ENCODE results near the gene CNOT6L. TPM values are rescaled to one million over a fixed set of nuclear protein-coding genes. Genes with fewer than 3 reads are reported as not detected.

CNOT6L gene
- total and polyA plus RNA-seq, 2 of the 13 experiments (the other 11 are each of a cell fraction or from before 2014, with no cell fraction given) = 7.9 to 13.5 TPM

DNA sequence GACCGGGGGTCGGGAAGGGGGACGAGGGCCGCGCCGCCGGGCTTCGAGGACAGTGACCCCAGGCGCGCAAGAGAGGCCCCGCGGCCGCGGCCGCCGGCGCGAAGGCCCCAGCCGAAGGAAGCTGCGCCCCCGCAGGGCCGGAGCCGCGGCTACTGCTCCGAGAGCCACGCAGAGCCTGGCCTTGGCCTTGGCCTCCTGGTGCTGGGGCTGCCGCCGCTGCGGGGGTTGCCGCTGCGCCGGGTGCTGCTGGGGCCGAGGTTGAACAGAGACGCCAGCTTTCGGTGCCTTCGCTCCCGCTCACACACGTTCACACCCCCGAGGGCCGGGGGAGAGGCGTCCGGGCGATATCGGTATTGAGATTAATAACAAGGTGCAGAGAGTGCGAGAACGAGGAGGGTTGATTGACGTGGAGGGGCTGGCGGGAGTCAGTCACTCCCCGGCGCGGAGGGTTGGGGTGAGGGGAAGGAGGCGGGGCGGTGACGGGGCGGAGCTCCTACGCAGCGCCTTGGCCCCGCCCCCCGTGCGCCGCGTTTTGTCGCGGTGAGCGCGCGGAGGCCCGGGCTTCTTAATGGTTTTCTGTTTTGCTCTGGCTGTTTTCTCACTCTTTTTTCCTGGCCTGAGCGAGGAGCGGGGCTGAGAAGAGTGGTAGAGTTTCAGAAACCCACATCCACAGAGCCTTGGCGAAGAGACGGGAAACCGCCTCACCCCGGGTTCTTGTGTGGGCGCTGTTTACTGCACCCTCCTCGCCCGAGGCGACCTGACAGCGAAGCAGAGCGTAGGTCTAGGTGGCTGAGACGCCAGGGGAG is 878 bp upstream of the CNOT6L start:
- no peaks in the 10 kb centered on the region; the same call in 1 of the 2 replicates for H4K20me1 ChIP-seq (ENCODE audit: insufficient read depth, low read length)
- H3K4me2 ChIP-seq (ENCODE audit: low read depth, low read length) = peak overlapping the region; percentile 90
- no peaks in the 10 kb centered on the region for H3K9me3 ChIP-seq (ENCODE audit: low read length)
- POLR2A ChIA-PET = interaction anchor here (0.6 to 2.1 kb wide), 5 partner anchors 11 to 184 kb away, joined by 3 to 43 read pairs (median 3); partner anchors contain the start of gene MRPL1
- no peaks in the 10 kb centered on the region for H3K36me3 ChIP-seq (replicated peaks in 1 of 2; ENCODE audit: control insufficient read depth in 1 of 2, insufficient read depth in 2 of 2, low read length in 2 of 2)
- TSS peak; percentile 37 for BruUV-seq (replicated peaks)
- in situ Hi-C loops (cut with HindIII; ENCODE audit: extremely low pct_ligation_motif_present, low pct_unique_long_range_greater_than_20kb) (loop anchor here (5.0 kb wide), 1 partner anchor 42 kb away; the partner anchor contains the start of gene MRPL1), intact Hi-C loops (cut with micrococcal nuclease; ENCODE audit: unreplicated experiment) (loop anchor here (1.0 to 5.0 kb wide), 3 partner anchors 42 to 120 kb away; partner anchors contain the start of gene MRPL1)
- ATAC-seq (peak; percentile 69), FAIRE-seq (no peak), DNase-seq (ENCODE audit: low spot score) (peak; percentile 52)
- CTCF ChIA-PET (ENCODE audit: low intra/inter-chr PET ratio, low total read pairs) = no interaction called here
- no peaks in the 10 kb centered on the region; a peak in 1 of 5 replicates for H3K27me3 ChIP-seq (ENCODE audit: control insufficient read depth in 1 of 2, insufficient read depth in 2 of 2, low read length in 2 of 2)
- WGBS (ENCODE audit: low lambda C conversion rate) = under 1% methylated on average over 14 of the region's 81 CpGs
- H3K27ac ChIP-seq (ENCODE audit: extremely low read length, insufficient read depth, low read length) = peak overlapping the region; percentile 92
- peaks cover 28% of the 10 kb centered on the region for H3K4me1 ChIP-seq (ENCODE audit: insufficient read depth, low read length)
- H3K4me3 ChIP-seq (replicated peaks in 1 of 3; ENCODE audit: insufficient read depth in 1 of 3, low read depth in 2 of 3, low read length in 3 of 3) = peak overlapping the region; percentile 94 to 100 (median 99)
- H3K79me2 ChIP-seq (ENCODE audit: insufficient read depth, low read length) = peaks cover 40% of the 10 kb centered on the region
- H3K9ac ChIP-seq (ENCODE audit: insufficient read depth, low read depth, low read length) = peak overlapping the region; percentile 88
- peak overlapping the region; percentile 97 for H2AFZ ChIP-seq (ENCODE audit: low read length)
- TF ChIP-seq, protein P1, sequence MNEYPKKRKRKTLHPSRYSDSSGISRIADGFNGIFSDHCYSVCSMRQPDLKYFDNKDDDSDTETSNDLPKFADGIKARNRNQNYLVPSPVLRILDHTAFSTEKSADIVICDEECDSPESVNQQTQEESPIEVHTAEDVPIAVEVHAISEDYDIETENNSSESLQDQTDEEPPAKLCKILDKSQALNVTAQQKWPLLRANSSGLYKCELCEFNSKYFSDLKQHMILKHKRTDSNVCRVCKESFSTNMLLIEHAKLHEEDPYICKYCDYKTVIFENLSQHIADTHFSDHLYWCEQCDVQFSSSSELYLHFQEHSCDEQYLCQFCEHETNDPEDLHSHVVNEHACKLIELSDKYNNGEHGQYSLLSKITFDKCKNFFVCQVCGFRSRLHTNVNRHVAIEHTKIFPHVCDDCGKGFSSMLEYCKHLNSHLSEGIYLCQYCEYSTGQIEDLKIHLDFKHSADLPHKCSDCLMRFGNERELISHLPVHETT (CRISPR knock-in tag; conservative IDR thresholded peaks at IDR 0.05) = peak; percentile 57; the same call in 1 of the 2 replicates
- peak; percentile 48; the same call in 1 of the 2 replicates for TF ChIP-seq ZFP82 (CRISPR knock-in tag; IDR thresholded peaks at IDR 0.05; ENCODE audit: borderline replicate concordance)
- TF ChIP-seq, protein P2, sequence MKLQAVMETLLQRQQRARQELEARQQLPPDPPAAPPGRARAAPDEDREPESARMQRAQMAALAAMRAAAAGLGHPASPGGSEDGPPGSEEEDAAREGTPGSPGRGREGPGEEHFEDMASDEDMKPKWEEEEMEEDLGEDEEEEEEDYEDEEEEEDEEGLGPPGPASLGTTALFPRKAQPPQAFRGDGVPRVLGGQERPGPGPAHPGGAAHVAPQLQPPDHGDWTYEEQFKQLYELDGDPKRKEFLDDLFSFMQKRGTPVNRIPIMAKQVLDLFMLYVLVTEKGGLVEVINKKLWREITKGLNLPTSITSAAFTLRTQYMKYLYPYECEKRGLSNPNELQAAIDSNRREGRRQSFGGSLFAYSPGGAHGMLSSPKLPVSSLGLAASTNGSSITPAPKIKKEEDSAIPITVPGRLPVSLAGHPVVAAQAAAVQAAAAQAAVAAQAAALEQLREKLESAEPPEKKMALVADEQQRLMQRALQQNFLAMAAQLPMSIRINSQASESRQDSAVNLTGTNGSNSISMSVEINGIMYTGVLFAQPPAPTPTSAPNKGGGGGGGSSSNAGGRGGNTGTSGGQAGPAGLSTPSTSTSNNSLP (IDR thresholded peaks at IDR 0.05; ENCODE audit: low read depth, low read length) = no peak
- peak; percentile 46; the same call in 1 of the 2 replicates for TF ChIP-seq THAP9 (CRISPR knock-in tag; IDR thresholded peaks at IDR 0.05; ENCODE audit: borderline replicate concordance)
- TF ChIP-seq RXRA (CRISPR knock-in tag; IDR thresholded peaks at IDR 0.05) = peak; percentile 73
- peak; percentile 20; the same call in 1 of the 2 replicates for TF ChIP-seq HOXA3 (CRISPR knock-in tag; IDR thresholded peaks at IDR 0.05)
- TF ChIP-seq, protein P3, sequence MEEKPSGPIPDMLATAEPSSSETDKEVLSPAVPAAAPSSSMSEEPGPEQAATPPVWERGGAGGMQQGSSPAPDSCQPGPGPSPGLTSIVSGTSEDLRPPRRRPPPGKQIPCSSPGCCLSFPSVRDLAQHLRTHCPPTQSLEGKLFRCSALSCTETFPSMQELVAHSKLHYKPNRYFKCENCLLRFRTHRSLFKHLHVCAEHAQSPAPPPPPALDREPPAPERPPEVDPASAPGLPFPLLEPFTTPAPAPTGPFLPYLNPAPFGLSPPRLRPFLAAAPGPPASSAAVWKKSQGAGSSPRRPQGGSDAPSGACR (CRISPR knock-in tag; IDR thresholded peaks at IDR 0.05) = peak; percentile 81; the same call in 1 of the 2 replicates
- TF ChIP-seq RXRB (CRISPR knock-in tag; IDR thresholded peaks at IDR 0.05; ENCODE audit: borderline replicate concordance) = peak; percentile 59; the same call in 1 of the 2 replicates
- TF ChIP-seq BCL3 (CRISPR knock-in tag; IDR thresholded peaks at IDR 0.05) = peak; percentile 50
- TF ChIP-seq CREB1 (IDR thresholded peaks at IDR 0.05) = peak; percentile 64; the same call in 1 of the 2 replicates
- TF ChIP-seq CREB1 (CRISPR knock-in tag; IDR thresholded peaks at IDR 0.05) = peak; percentile 73
- TF ChIP-seq HMG20A (CRISPR knock-in tag; IDR thresholded peaks at IDR 0.05; ENCODE audit: borderline replicate concordance) = 0 out of 2 replicates have a peak, but pooled peaks have one; percentile 15
